HCT116 (cell line): ENCODE data around the gene TMUB1. TPM values are rescaled to one million over a fixed set of nuclear protein-coding genes. Genes with fewer than 3 reads are reported as not detected.

Experiments
- ATAC-seq: fragments of 200-7000 bp; cut with Tn5 transposase; 2 replicates; pipeline ENCODE4 v1.9.1; 2020; ENCODE audit warnings: mild to moderate bottlenecking, moderate library complexity
- BruUV-seq: library from RNA; stranded (reverse); fragments of 400-500 nt; replicated peaks from 2 replicates; lab custom pipeline; 2021; lab: Mats Ljungman, UMichigan
- CTCF ChIA-PET: fragments of 300-600 bp; sonication (Branson Sonifier 250); formaldehyde crosslinking; loops from one replicate; lab custom pipeline; 2021; ENCODE audit warnings: antibody characterized with exemption; lab: Charles Lee
- POLR2A ChIA-PET: fragments of 300-600, 350-600 bp; sonication (Branson Sonifier 250); formaldehyde crosslinking; loops from one replicate; lab custom pipeline; 2021; ENCODE audit warnings: antibody characterized with exemption; lab: Charles Lee
- RAD21 ChIA-PET, 2 experiments: fragments of 300-600 bp; sonication (Branson Sonifier 250); formaldehyde crosslinking; loops; one replicate each; lab custom pipeline; 2023; ENCODE audit warnings: low total read pairs in 2 of 2; ENCODE audit not compliant: uncharacterized antibody in 2 of 2, unreplicated experiment in 2 of 2, low non-redundant PET in 1 of 2; lab: Charles Lee
- DNase-seq: peaks from one replicate; pipeline ENCODE4 v3.0.0-alpha.2; 2010; ENCODE audit warnings: low read depth, low spot score
- H2AFZ ChIP-seq: fragments of 200-600 bp; shearing (Covaris generic), sonication (generic); 2 replicates; pipeline ENCODE4 v1.6.1; 2017; ENCODE audit warnings: low read depth, mixed run types, mixed read lengths, antibody characterized with exemption, low read length; ENCODE audit not compliant: poor library complexity, severe bottlenecking
- H3K27ac ChIP-seq: 2 replicates; pipeline ENCODE4 v1.5.1; 2012; ENCODE audit warnings: low read depth, low read length
- H3K27me3 ChIP-seq: fragments of 200-600 bp; sonication (generic); 2 replicates; pipeline ENCODE4 v1.6.1; 2016; ENCODE audit warnings: mixed run types, low read length, mixed read lengths; ENCODE audit not compliant: insufficient read depth
- H3K36me3 ChIP-seq, 2 experiments: fragments of 200-500 bp in 1 of 2; fragments of 200-600 bp in 1 of 2; sonication (Bioruptor generic) in 1 of 2; sonication (generic) in 1 of 2; 2 replicates each; pipeline versions ENCODE4 v1.5.1 to v1.6.1; 2014 to 2016; ENCODE audit warnings: low read length in 2 of 2, inconsistent platforms in 1 of 2, mixed read lengths in 1 of 2, mixed run types in 1 of 2; ENCODE audit not compliant: insufficient read depth in 2 of 2, control insufficient read depth in 1 of 2
- H3K4me1 ChIP-seq, 2 experiments: fragments of 200-600 bp in 1 of 2; sonication (generic) in 1 of 2; 2 replicates each; pipeline versions ENCODE4 v1.5.1 to v1.6.1; 2012 to 2017; ENCODE audit warnings: low read length in 2 of 2, inconsistent platforms in 1 of 2, mild to moderate bottlenecking in 1 of 2, mixed read lengths in 1 of 2, mixed run types in 1 of 2, moderate library complexity in 1 of 2; ENCODE audit not compliant: insufficient read depth in 2 of 2, control insufficient read depth in 1 of 2
- H3K4me2 ChIP-seq: fragments of 200-600 bp; sonication (generic); 2 replicates; pipeline ENCODE4 v1.6.1; 2017; ENCODE audit warnings: mixed run types, low read length, mixed read lengths
- H3K4me3 ChIP-seq, 2 experiments: fragments of 200-600 bp in 1 of 2; sonication (generic) in 1 of 2; replicated peaks in 1 of 2; 2 replicates each; pipeline ENCODE4 v1.5.1; 2011 to 2016; ENCODE audit warnings: low read length in 2 of 2, control low read depth in 1 of 2, low read depth in 1 of 2, mild to moderate bottlenecking in 1 of 2, mixed read lengths in 1 of 2, mixed run types in 1 of 2
- H3K79me2 ChIP-seq: fragments of 200-600 bp; sonication (generic); 2 replicates; pipeline ENCODE4 v1.6.1; 2017; ENCODE audit warnings: mild to moderate bottlenecking, mixed run types, low read length, moderate library complexity, mixed read lengths; ENCODE audit not compliant: insufficient read depth
- H3K9ac ChIP-seq: fragments of 200-600 bp; sonication (generic); 2 replicates; pipeline ENCODE4 v1.6.1; 2016; ENCODE audit warnings: low read length, mixed read lengths
- H3K9me2 ChIP-seq: fragments of 200-600 bp; sonication (generic), shearing (Covaris generic); 2 replicates; pipeline ENCODE4 v1.6.1; 2017; ENCODE audit warnings: mixed run types, mild to moderate bottlenecking, moderate library complexity; ENCODE audit not compliant: insufficient read depth
- H3K9me3 ChIP-seq, 2 experiments: fragments of 200-500 bp in 1 of 2; fragments of 200-600 bp in 1 of 2; sonication (Bioruptor generic) in 1 of 2; sonication (generic) in 1 of 2; 2 replicates each; pipeline ENCODE4 v1.6.1; 2014 to 2017; ENCODE audit warnings: low read length in 2 of 2, mixed read lengths in 2 of 2, inconsistent platforms in 1 of 2, low read depth in 1 of 2, mild to moderate bottlenecking in 1 of 2, mixed run types in 1 of 2, moderate library complexity in 1 of 2; ENCODE audit not compliant: control insufficient read depth in 1 of 2, insufficient read depth in 1 of 2
- H4K20me1 ChIP-seq: fragments of 200-600 bp; sonication (generic), shearing (Covaris generic); 2 replicates; pipeline ENCODE4 v1.6.1; 2017; ENCODE audit warnings: mixed run types, mild to moderate bottlenecking, moderate library complexity; ENCODE audit not compliant: insufficient read depth
- EZH2phosphoT487 ChIP-seq: fragments of 200-600 bp; IDR thresholded peaks from 2 replicates; pipeline ENCODE4 v1.6.1; 2018; ENCODE audit warnings: antibody characterized with exemption, borderline replicate concordance
- JUND ChIP-seq: IDR thresholded peaks from 2 replicates; pipeline ENCODE4 v1.6.1; 2012
- RAD21 ChIP-seq: IDR thresholded peaks from 2 replicates; pipeline ENCODE4 v1.6.1; 2012; ENCODE audit warnings: low read depth, mild to moderate bottlenecking
- SP1 ChIP-seq: IDR thresholded peaks from 2 replicates; pipeline ENCODE4 v1.6.1; 2012; ENCODE audit warnings: low read depth
- TCF7L2 ChIP-seq: IDR thresholded peaks from 2 replicates; pipeline ENCODE4 v1.7.0; 2011; ENCODE audit warnings: borderline replicate concordance, inconsistent platforms; ENCODE audit not compliant: insufficient read depth, insufficient read length; ENCODE audit errors: extremely low read depth
- YY1 ChIP-seq: IDR thresholded peaks from 2 replicates; pipeline ENCODE4 v1.6.1; 2011; ENCODE audit warnings: low read length, low read depth, moderate library complexity, mild to moderate bottlenecking; ENCODE audit not compliant: insufficient replicate concordance; ENCODE audit errors: extremely low read depth
- intact Hi-C: fragments of 100-400 bp; cut with micrococcal nuclease; formaldehyde crosslinking; loops from 2 replicates; pipeline ENCODE4 v1.10.0; 2022
- total RNA-seq: library from RNA; stranded (reverse); gene quantifications from one replicate; pipeline ENCODE4 v1.2.1, GENCODE V29; 2021; ENCODE audit not compliant: unreplicated experiment
- TF ChIP-seq, protein P1 (sequence below), 3 experiments: fragments of 200-600 bp in 1 of 3; sonication (generic) in 1 of 3; IDR thresholded peaks in 2 of 3; conservative IDR thresholded peaks in 1 of 3; 2 replicates each; pipeline ENCODE4 v1.5.1; 2012 to 2017; ENCODE audit warnings: low read depth in 2 of 3, low read length in 2 of 3, antibody characterized with exemption in 1 of 3, borderline replicate concordance in 1 of 3, control low read depth in 1 of 3, mild to moderate bottlenecking in 1 of 3, mixed read lengths in 1 of 3, mixed run types in 1 of 3, moderate library complexity in 1 of 3; ENCODE audit not compliant: insufficient read depth in 1 of 3
- TF ChIP-seq, protein P2 (sequence below): IDR thresholded peaks from 2 replicates; pipeline ENCODE4 v1.6.1; 2012

TMUB1 gene
- total RNA-seq, 1 experiment from 2014 or later, result 75.8 TPM

GRCh38 chr7:151124481-151124880, 41.2 kb upstream of the TMUB1 start (continued):
- TF ChIP-seq, protein P1, sequence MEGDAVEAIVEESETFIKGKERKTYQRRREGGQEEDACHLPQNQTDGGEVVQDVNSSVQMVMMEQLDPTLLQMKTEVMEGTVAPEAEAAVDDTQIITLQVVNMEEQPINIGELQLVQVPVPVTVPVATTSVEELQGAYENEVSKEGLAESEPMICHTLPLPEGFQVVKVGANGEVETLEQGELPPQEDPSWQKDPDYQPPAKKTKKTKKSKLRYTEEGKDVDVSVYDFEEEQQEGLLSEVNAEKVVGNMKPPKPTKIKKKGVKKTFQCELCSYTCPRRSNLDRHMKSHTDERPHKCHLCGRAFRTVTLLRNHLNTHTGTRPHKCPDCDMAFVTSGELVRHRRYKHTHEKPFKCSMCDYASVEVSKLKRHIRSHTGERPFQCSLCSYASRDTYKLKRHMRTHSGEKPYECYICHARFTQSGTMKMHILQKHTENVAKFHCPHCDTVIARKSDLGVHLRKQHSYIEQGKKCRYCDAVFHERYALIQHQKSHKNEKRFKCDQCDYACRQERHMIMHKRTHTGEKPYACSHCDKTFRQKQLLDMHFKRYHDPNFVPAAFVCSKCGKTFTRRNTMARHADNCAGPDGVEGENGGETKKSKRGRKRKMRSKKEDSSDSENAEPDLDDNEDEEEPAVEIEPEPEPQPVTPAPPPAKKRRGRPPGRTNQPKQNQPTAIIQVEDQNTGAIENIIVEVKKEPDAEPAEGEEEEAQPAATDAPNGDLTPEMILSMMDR (IDR thresholded peaks at IDR 0.05 in 2 of 3, conservative IDR thresholded peaks at IDR 0.05 in 1 of 3; ENCODE audit: borderline replicate concordance in 1 of 3, insufficient read depth in 1 of 3, low read depth in 2 of 3, low read length in 2 of 3), result no peak
- no peak for TF ChIP-seq EZH2phosphoT487
- TF ChIP-seq, protein P2, sequence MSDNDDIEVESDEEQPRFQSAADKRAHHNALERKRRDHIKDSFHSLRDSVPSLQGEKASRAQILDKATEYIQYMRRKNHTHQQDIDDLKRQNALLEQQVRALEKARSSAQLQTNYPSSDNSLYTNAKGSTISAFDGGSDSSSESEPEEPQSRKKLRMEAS, result no peak

- H4K20me1 ChIP-seq, result no peaks in the 10 kb centered on the region
- H3K4me3 ChIP-seq, result no peak overlapping the region
- DNase-seq (peak; percentile 66), ATAC-seq (peak; percentile 95)
- RAD21 ChIA-PET, result no interaction called here
- no peak overlapping the region for H3K9ac ChIP-seq
- CTCF ChIA-PET, result interaction anchor here (0.6 to 1.4 kb wide), 18 partner anchors 8 to 178 kb away, joined by 3 to 8 read pairs (median 4); partner anchors contain the start of genes ABCB8, ABCF2 and FASTK
- no peak overlapping the region; the same call in 1 of the 2 replicates for H3K27ac ChIP-seq
- no peaks in the 10 kb centered on the region for H3K27me3 ChIP-seq
- peaks cover 18 to 25% of the 10 kb centered on the region in 2 experiments; a peak in 3 of 4 replicates for H3K36me3 ChIP-seq
- TF ChIP-seq RAD21, result peak; percentile 93
- TF ChIP-seq JUND, result no peak
- TF ChIP-seq YY1, result no peak
- TF ChIP-seq, protein P1 (IDR thresholded peaks at IDR 0.05 in 2 of 3, conservative IDR thresholded peaks at IDR 0.05 in 1 of 3; ENCODE audit: borderline replicate concordance in 1 of 3, insufficient read depth in 1 of 3, low read depth in 2 of 3, low read length in 2 of 3), result peak; percentile 99
- no peak for TF ChIP-seq SP1
- no peak for TF ChIP-seq TCF7L2
- H3K9me2 ChIP-seq, result no peaks in the 10 kb centered on the region
- no peak overlapping the region for H2AFZ ChIP-seq
- H3K4me1 ChIP-seq, result peaks cover 0 to 8% of the 10 kb centered on the region in 2 experiments; a peak in 1 of 4 replicates
- peaks cover 6% of the 10 kb centered on the region; the same call in 1 of the 2 replicates for H3K79me2 ChIP-seq
- H3K4me2 ChIP-seq, result no peak overlapping the region
- intact Hi-C loops, result loop anchor here (1.0 to 10.0 kb wide), 3 partner anchors 48 to 179 kb away; partner anchors contain the start of gene SMARCD3
- BruUV-seq, result no TSS peak
- H3K9me3 ChIP-seq, result no peaks in the 10 kb centered on the region
- POLR2A ChIA-PET, result no interaction called here
Measured at GRCh38 chr7:151123822-151124464, 40.6 kb upstream of the TMUB1 start.
